HG02571 (cell line): ENCODE results near the gene TNFAIP1.
"Not testable (repeated sequence)": the region's sequence is repeated elsewhere in the genome, so short reads cannot be mapped to it uniquely, and the experiment has no call there.

Experiments
- ATAC-seq: cut with Tn5 transposase; IDR thresholded peaks from one replicate; pipeline ENCODE4 v1.9.1; 2021; ENCODE audit warnings: mild to moderate bottlenecking, moderate library complexity; ENCODE audit not compliant: unreplicated experiment

Gene TNFAIP1

GRCh38 chr17:28324267-28324745 lies 11.3 kb upstream of the TNFAIP1 start:
- ATAC-seq, result no peak

DNA sequence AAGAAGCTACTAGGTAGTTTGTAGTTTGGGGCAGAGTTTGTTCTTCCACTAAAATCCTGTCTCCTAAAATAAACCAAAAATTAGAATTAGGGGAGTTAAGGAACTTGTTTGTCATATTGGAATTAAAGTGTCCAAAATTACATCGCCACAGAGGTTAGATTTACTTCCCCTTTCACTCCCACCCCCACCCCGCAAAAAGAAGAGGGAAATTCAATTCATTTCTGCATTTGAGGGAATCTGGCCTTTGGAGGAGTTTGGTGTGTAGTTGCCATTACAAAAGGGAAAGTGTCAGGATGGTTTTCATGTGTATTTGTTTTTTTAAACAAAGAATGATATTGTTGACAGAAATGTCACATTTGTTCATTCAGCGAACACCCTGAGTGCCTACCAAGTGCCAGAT lies 10.8 kb upstream of the TNFAIP1 start:
- ATAC-seq, result no peak

- no peak for ATAC-seq
Measured at GRCh38 chr17:28325211-28325610, 10.3 kb upstream of the TNFAIP1 start.

GRCh38 chr17:28326114-28326513 lies 9.4 kb upstream of the TNFAIP1 start:
- ATAC-seq, result no peak

GRCh38 chr17:28327031-28327607 lies 8.4 kb upstream of the TNFAIP1 start:
- peak; percentile 67 for ATAC-seq

GRCh38 chr17:28327709-28328108 lies 7.9 kb upstream of the TNFAIP1 start:
- ATAC-seq, result no peak

DNA sequence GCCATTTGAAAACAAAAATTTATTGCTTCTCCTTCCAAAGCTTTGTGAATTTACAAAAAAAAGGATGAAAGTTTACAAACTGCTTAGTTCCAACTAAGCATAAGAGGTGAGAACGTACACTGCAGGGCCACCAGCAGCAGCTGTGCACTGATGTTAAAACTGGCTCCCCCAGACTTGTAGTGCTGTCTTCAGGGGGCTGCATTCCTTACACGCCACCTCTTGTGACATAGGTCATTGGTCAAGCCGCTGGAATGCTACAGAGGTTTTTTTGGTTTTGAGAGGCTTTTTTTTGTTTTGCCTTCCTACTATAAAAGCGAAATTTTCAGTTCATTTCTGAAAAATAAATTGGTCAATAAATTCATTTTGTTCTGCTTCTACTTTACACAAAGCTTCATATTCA lies 7.2 kb upstream of the TNFAIP1 start:
- ATAC-seq, result no peak

DNA sequence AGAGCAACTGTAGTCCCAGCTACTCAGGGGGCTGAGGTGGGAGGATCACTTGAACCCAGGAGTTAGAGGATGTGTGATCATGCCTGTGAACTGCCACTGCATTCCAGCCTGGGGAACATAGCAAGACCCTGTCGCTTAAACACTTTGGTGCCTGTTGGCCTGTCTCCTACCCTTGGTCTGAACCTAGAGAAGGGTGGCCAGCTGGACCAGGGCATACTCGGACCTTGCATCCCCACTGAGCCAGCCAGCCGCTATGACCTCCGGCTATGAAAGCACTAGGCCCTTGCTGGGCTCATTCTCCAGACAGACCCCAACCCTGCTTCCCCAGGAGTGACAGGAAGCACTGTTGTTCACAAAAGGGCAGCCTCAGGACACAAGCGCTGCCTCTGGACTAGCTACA lies 4.9 kb upstream of the TNFAIP1 start:
- no peak for ATAC-seq

DNA sequence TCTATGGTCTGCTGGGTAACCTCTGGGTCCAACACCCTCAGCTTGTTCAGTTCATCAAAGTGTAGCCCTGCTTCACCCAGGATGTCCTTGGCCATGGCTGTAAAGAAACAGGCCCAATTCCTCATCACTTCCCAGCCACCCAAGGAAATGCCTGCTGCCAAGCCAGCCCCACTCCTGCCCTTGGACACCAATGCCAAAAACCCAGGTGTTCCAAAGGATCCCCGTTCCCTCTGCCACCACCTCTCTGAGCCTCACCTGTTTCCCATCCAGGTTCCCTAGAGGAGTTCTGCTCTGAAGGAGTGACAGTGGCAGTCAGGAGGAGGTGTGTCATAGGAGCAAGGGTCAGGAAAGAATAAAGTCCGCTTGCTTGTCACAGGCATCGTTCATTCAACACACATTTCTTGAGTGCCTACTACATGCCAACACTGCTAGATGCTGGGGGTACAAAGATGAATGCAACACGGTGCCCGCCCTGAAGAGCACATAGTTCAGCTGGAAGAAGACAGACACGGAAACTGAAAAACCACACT lies 3.6 kb upstream of the TNFAIP1 start:
- ATAC-seq, result no peak

GRCh38 chr17:28333083-28333746 lies 2.3 kb upstream of the TNFAIP1 start:
- ATAC-seq, result no peak

- no peak for ATAC-seq
Measured at GRCh38 chr17:28334171-28334570, 1.4 kb upstream of the TNFAIP1 start.

- no peak for ATAC-seq
Measured at GRCh38 chr17:28334666-28335200, 828 bp upstream of the TNFAIP1 start.

- no peak for ATAC-seq
Measured at GRCh38 chr17:28335959-28336871, 654 bp downstream of the TNFAIP1 start.

GRCh38 chr17:28338056-28338768 lies 2.7 kb downstream of the TNFAIP1 start:
- ATAC-seq, result no peak

- not testable (repeated sequence) for ATAC-seq
Measured at GRCh38 chr17:28338769-28339212, 3.2 kb downstream of the TNFAIP1 start.

- no peak for ATAC-seq
Measured at GRCh38 chr17:28339431-28339830, 3.9 kb downstream of the TNFAIP1 start.

- ATAC-seq, result no peak
Measured at GRCh38 chr17:28340374-28340773, 4.8 kb downstream of the TNFAIP1 start.

GRCh38 chr17:28341516-28341915 lies 6.0 kb downstream of the TNFAIP1 start:
- no peak for ATAC-seq

DNA sequence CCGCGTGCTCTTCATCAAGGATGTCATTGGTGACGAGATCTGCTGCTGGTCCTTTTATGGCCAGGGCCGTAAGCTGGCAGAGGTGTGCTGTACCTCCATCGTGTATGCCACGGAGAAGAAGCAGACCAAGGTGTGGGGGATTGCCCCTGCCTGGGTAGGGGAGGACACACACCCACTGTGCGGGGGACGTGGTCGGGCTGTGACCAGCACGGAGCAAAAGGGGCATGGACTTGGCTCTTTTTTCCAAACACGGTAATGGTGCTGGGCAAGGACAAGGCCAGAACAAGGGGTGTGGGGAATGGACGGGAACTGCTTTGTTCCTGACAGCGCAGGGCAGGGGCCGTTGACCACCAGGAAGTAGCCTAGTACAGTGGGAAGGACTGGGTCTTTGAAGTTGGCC lies 6.8 kb downstream of the TNFAIP1 start:
- no peak for ATAC-seq

- ATAC-seq, result no peak
Measured at GRCh38 chr17:28343491-28343932, 8.0 kb downstream of the TNFAIP1 start.
